A204.1 (cell line): Measurements from ENCODE around the gene COPS6.
"Not testable (repeated sequence)": the region's sequence is repeated elsewhere in the genome, so short reads cannot be mapped to it uniquely, and the experiment has no call there.

Experiments
- FAIRE-seq: peaks from 2 replicates; lab custom pipeline; 2012; peaks lifted over from hg19 to GRCh38; lab: Jason Lieb, UNC

The COPS6 gene

GRCh38 chr7:100127866-100128636 lies 39.3 kb downstream of the COPS6 start:
- FAIRE-seq, result no peak

- no peak for FAIRE-seq
Measured at GRCh38 chr7:100128637-100128963, 39.8 kb downstream of the COPS6 start.

- FAIRE-seq, result not testable (repeated sequence)
Measured at GRCh38 chr7:100130220-100130607, 41.4 kb downstream of the COPS6 start.

- FAIRE-seq, result no peak
Measured at GRCh38 chr7:100130608-100131453, 42.1 kb downstream of the COPS6 start.

GRCh38 chr7:100132126-100132525 lies 43.4 kb downstream of the COPS6 start:
- no peak for FAIRE-seq

- FAIRE-seq, result no peak
Measured at GRCh38 chr7:100132697-100133151, 44.0 kb downstream of the COPS6 start.

- FAIRE-seq, result no peak
Measured at GRCh38 chr7:100137851-100138760, 49.3 kb downstream of the COPS6 start.

- no peak for FAIRE-seq
Measured at GRCh38 chr7:100141555-100141949, 52.8 kb downstream of the COPS6 start.
